ENCODE measurements around the gene ACADVL.

Gene ACADVL

GRCh38 chr17:7217113-7217987 lies 2.4 kb upstream of the ACADVL start:
- DNase-seq = peak; percentile 91

GRCh38 chr17:7218166-7218565 lies 1.6 kb upstream of the ACADVL start:
- no peak for DNase-seq

- DNase-seq = peak; percentile 97
Measured at GRCh38 chr17:7218758-7219157, 980 bp upstream of the ACADVL start.

- DNase-seq = no peak
Measured at GRCh38 chr17:7219229-7219811, 418 bp upstream of the ACADVL start.

GRCh38 chr17:7220593-7221277 lies 997 bp downstream of the ACADVL start:
- peak; percentile 82 for DNase-seq

GRCh38 chr17:7221278-7222092 lies 1.7 kb downstream of the ACADVL start:
- no peak for DNase-seq

- DNase-seq = no peak
Measured at GRCh38 chr17:7222093-7222971, 2.6 kb downstream of the ACADVL start.

GRCh38 chr17:7222972-7223292 lies 3.2 kb downstream of the ACADVL start:
- no peak for DNase-seq

GRCh38 chr17:7223375-7223774 lies 3.6 kb downstream of the ACADVL start:
- no peak for DNase-seq

GRCh38 chr17:7224110-7224509 lies 4.4 kb downstream of the ACADVL start:
- no peak for DNase-seq

GRCh38 chr17:7224661-7225111 lies 4.9 kb downstream of the ACADVL start:
- no peak for DNase-seq

- no peak for DNase-seq
Measured at GRCh38 chr17:7225711-7226331, 6.1 kb downstream of the ACADVL start.

- no peak for DNase-seq
Measured at GRCh38 chr17:7226721-7227710, 7.3 kb downstream of the ACADVL start.

GRCh38 chr17:7228920-7229319 lies 9.2 kb downstream of the ACADVL start:
- no peak for DNase-seq

GRCh38 chr17:7229504-7229903 lies 9.8 kb downstream of the ACADVL start:
- DNase-seq = no peak

GRCh38 chr17:7232114-7232513 lies 12.4 kb downstream of the ACADVL start:
- no peak for DNase-seq

- peak; percentile 83 for DNase-seq
Measured at GRCh38 chr17:7233701-7234082, 14.0 kb downstream of the ACADVL start.

- DNase-seq = peak; percentile 99
Measured at GRCh38 chr17:7234083-7234951, 14.6 kb downstream of the ACADVL start, which contains the start of gene DVL2. DVL2 (minus strand) TSS chr17:7234517; CDS start chr17:7234262, 255 bp downstream.

Measured in NCI-H82 (cell line).